Choroid plexus epithelial cell (primary cell): ENCODE results near the gene RAD51B.

Experiments
- DNase-seq: peaks from one replicate; pipeline ENCODE4 v3.0.0-alpha.2; 2010; ENCODE audit warnings: low read depth
- H3K4me3 ChIP-seq: 2 replicates; pipeline ENCODE4 v1.5.1; 2011; ENCODE audit warnings: low read depth, mild to moderate bottlenecking, control low read depth, low read length, moderate library complexity
- CTCF ChIP-seq: conservative IDR thresholded peaks from 2 replicates; pipeline ENCODE4 v1.5.1; 2011; ENCODE audit warnings: low read depth, mild to moderate bottlenecking, control low read depth, inconsistent platforms, low read length, moderate library complexity

RAD51B gene

DNA sequence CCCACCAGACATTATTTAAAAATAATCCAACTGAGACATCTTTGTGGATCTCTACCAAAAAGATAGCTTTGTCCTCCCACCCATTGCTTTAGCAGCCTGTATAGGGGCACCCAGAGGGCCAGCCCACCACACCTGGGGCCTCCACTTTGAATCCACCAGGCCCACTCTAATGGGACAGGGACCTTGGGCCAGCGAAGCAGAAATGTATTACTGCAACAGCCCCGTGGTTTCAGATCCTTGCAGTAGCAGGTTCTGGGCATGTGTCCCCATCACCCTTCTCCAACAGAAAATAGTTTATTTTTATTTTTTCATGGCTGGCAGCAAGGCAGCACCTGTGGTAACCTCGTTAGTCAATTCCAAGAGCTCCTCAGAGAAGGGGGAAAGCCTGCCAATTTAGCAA is 754.9 kb downstream of the RAD51B start:
- no peak overlapping the region for H3K4me3 ChIP-seq
- no peak for TF ChIP-seq CTCF
- no peak for DNase-seq

DNA sequence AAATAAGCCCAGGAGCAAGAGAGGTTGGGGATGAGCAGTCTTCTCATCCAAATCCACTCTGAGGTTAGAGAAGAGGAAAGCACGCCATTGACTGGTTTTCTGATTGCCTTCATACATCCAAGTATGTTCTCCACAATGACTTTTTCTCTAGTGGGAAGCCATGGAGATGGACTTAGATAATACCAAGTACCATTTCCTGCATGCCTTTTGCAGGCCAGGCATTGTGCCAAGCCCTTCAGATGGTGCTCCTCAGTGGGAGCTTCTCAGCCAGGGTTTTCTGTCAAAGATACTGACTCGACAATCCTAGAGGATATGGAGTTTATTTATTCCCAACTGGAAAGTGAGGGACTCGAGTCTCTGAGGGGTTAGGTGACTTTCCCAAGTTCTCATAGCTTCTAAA is 755.3 kb downstream of the RAD51B start:
- no peak for TF ChIP-seq CTCF
- peak; percentile 71 for DNase-seq
- H3K4me3 ChIP-seq = no peak overlapping the region

DNA sequence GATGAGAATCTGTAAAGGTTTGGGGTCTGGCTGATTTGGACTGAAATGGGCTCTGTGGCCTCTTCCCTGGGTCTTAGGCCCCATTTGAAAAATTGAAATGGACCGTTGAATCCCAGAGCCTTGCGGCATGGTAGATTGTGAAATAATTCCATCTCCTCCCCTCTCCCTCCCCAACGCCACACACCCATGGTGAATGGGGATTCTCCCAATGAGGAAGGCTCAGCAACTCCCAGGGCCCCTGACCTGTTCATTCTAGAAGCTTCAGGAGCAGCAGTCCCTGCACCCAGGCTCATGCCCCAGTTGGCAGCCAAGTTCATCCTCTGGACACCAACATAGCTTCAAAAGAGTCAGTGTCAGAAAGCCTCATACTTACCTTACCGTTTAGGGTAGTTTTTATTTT is 755.8 kb downstream of the RAD51B start:
- DNase-seq = no peak
- no peak overlapping the region for H3K4me3 ChIP-seq
- no peak for TF ChIP-seq CTCF

GRCh38 chr14:68576031-68576430 is 756.5 kb downstream of the RAD51B start:
- TF ChIP-seq CTCF = no peak
- H3K4me3 ChIP-seq = no peak overlapping the region
- DNase-seq = no peak

GRCh38 chr14:68576496-68577244 is 757.1 kb downstream of the RAD51B start:
- no peak overlapping the region for H3K4me3 ChIP-seq
- TF ChIP-seq CTCF = no peak
- DNase-seq = peak; percentile 48

- peak; percentile 99 for DNase-seq
- no peak overlapping the region for H3K4me3 ChIP-seq
Observed at GRCh38 chr14:68577802-68578541, 758.4 kb downstream of the RAD51B start.

More at GRCh38 chr14:68577802-68578541, 758.4 kb downstream of the RAD51B start:
- no peak for TF ChIP-seq CTCF
